ENCODE measurements around the gene SYCP3. TPM values are rescaled to one million over a fixed set of nuclear protein-coding genes. Genes with fewer than 3 reads are reported as not detected.
"Not testable (repeated sequence)": the region's sequence is repeated elsewhere in the genome, so short reads cannot be mapped to it uniquely, and the experiment has no call there.

Gene SYCP3
- total and polyA plus RNA-seq, 3 experiments from 2014 or later: 0.14 to 0.27 (median 0.22) TPM

GRCh38 chr12:101686176-101686575 lies 53.1 kb downstream of the SYCP3 start:
- H3K4me1 ChIP-seq (ENCODE audit: insufficient read depth, low read length): no peaks in the 10 kb centered on the region
- no peaks in the 10 kb centered on the region for H3K36me3 ChIP-seq (ENCODE audit: insufficient read depth, low read length)
- H3K9me3 ChIP-seq (ENCODE audit: low read length): no peaks in the 10 kb centered on the region
- no peak overlapping the region for H3K4me3 ChIP-seq (ENCODE audit: low read length)
- CTCF ChIA-PET: interaction anchor here (1.2 kb wide), 1 partner anchor 154 kb away, joined by 3 read pairs; no protein-coding TSS in a partner anchor
- H3K27ac ChIP-seq (ENCODE audit: low read depth, low read length): no peak overlapping the region
- H3K27me3 ChIP-seq (ENCODE audit: insufficient read depth, low read length, poor library complexity, severe bottlenecking): no peaks in the 10 kb centered on the region
- no peak for DNase-seq
- POLR2A ChIA-PET: no interaction called here
- Mint-ChIP-seq H3K36me3 (no peaks in the 10 kb centered on the region), H3K27me3 (peaks cover 10 to 12% of the 10 kb centered on the region in 2 donors), H3K27ac (no peak overlapping the region), H3K4me1 (no peaks in the 10 kb centered on the region), H3K9me3 (no peaks in the 10 kb centered on the region), H3K4me3 (no peak overlapping the region)

GRCh38 chr12:101685092-101685491 lies 54.2 kb downstream of the SYCP3 start:
- Mint-ChIP-seq H3K9me3 (no peaks in the 10 kb centered on the region), H3K4me3 (no peak overlapping the region), H3K4me1 (no peaks in the 10 kb centered on the region), H3K36me3 (no peaks in the 10 kb centered on the region), H3K27me3 (peaks cover 10 to 12% of the 10 kb centered on the region in 2 donors), H3K27ac (no peak overlapping the region)
- no peaks in the 10 kb centered on the region for H3K9me3 ChIP-seq (ENCODE audit: low read length)
- H3K36me3 ChIP-seq (ENCODE audit: insufficient read depth, low read length): no peaks in the 10 kb centered on the region
- ChIA-PET POLR2A (no interaction called here), CTCF (no interaction called here)
- H3K4me1 ChIP-seq (ENCODE audit: insufficient read depth, low read length): no peaks in the 10 kb centered on the region
- no peaks in the 10 kb centered on the region for H3K27me3 ChIP-seq (ENCODE audit: insufficient read depth, low read length, poor library complexity, severe bottlenecking)
- no peak for DNase-seq
- H3K4me3 ChIP-seq (ENCODE audit: low read length): no peak overlapping the region
- H3K27ac ChIP-seq (ENCODE audit: low read depth, low read length): no peak overlapping the region

DNA sequence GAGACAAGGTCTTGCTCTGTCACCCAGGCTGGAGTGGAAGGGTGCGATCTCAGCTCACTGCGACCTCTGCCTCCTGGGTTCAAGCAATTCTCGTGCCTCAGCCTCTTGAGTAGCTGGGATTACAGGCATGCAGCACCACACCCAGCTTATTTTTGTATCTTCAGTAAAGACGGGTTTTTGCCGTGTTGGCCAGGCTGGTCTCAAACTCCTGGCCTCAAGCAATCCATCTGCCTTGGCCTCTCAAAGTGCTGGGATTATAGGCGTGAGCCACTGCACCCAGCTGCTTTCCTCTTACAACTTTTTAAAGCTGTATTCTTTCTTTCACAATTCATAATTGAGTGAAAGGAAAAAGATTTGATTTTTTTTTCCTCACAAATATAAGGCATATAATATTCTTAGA lies 57.6 kb downstream of the SYCP3 start:
- not testable (repeated sequence) for DNase-seq, H3K27me3 Mint-ChIP-seq

GRCh38 chr12:101680647-101681046 lies 58.6 kb downstream of the SYCP3 start:
- H3K4me3 ChIP-seq (ENCODE audit: low read length): no peak overlapping the region
- Mint-ChIP-seq H3K36me3 (no peaks in the 10 kb centered on the region), H3K27me3 (peaks cover 3 to 10% of the 10 kb centered on the region in 2 donors), H3K4me1 (peaks cover 10 to 12% (median 11%) of the 10 kb centered on the region in 3 donors), H3K9me3 (no peaks in the 10 kb centered on the region), H3K27ac (no peak overlapping the region), H3K4me3 (no peak overlapping the region)
- H3K9me3 ChIP-seq (ENCODE audit: low read length): no peaks in the 10 kb centered on the region
- no peaks in the 10 kb centered on the region for H3K4me1 ChIP-seq (ENCODE audit: insufficient read depth, low read length)
- H3K27me3 ChIP-seq (ENCODE audit: insufficient read depth, low read length, poor library complexity, severe bottlenecking): no peaks in the 10 kb centered on the region
- DNase-seq: no peak
- ChIA-PET POLR2A (no interaction called here), CTCF (no interaction called here)
- no peak overlapping the region for H3K27ac ChIP-seq (ENCODE audit: low read depth, low read length)
- H3K36me3 ChIP-seq (ENCODE audit: insufficient read depth, low read length): no peaks in the 10 kb centered on the region

More for the DNA sequence above, 57.6 kb downstream of the SYCP3 start:
- H3K27ac Mint-ChIP-seq; H3K4me3 Mint-ChIP-seq; H3K9me3 ChIP-seq (ENCODE audit: low read length); H3K27me3 ChIP-seq (ENCODE audit: insufficient read depth, low read length, poor library complexity, severe bottlenecking); H3K27ac ChIP-seq (ENCODE audit: low read depth, low read length); H3K36me3 Mint-ChIP-seq; CTCF ChIA-PET; H3K36me3 ChIP-seq (ENCODE audit: insufficient read depth, low read length); POLR2A ChIA-PET; H3K4me3 ChIP-seq (ENCODE audit: low read length); H3K9me3 Mint-ChIP-seq; H3K4me1 ChIP-seq (ENCODE audit: insufficient read depth, low read length): not testable (repeated sequence)
- peaks cover 10 to 12% (median 11%) of the 10 kb centered on the region in 3 donors for H3K4me1 Mint-ChIP-seq

- no peak for DNase-seq
- Mint-ChIP-seq H3K4me3 (no peak overlapping the region), H3K36me3 (no peaks in the 10 kb centered on the region), H3K4me1 (peaks cover 10 to 12% (median 11%) of the 10 kb centered on the region in 3 donors), H3K27ac (no peak overlapping the region), H3K27me3 (peaks cover 3 to 8% of the 10 kb centered on the region in 2 donors), H3K9me3 (no peaks in the 10 kb centered on the region)
- CTCF ChIA-PET: no interaction called here
- H3K36me3 ChIP-seq (ENCODE audit: insufficient read depth, low read length): no peaks in the 10 kb centered on the region
- no peaks in the 10 kb centered on the region for H3K4me1 ChIP-seq (ENCODE audit: insufficient read depth, low read length)
- H3K27me3 ChIP-seq (ENCODE audit: insufficient read depth, low read length, poor library complexity, severe bottlenecking): no peaks in the 10 kb centered on the region
- H3K9me3 ChIP-seq (ENCODE audit: low read length): no peaks in the 10 kb centered on the region
- no peak overlapping the region for H3K4me3 ChIP-seq (ENCODE audit: low read length)
- POLR2A ChIA-PET: no interaction called here
- H3K27ac ChIP-seq (ENCODE audit: low read depth, low read length): no peak overlapping the region
Measured at GRCh38 chr12:101680240-101680639, 59.0 kb downstream of the SYCP3 start.

Other genes starting within 250 kb of the SYCP3 start
- gene MYBPC1, start 144.5 kb downstream of the SYCP3 start, total RNA-seq: not detected
- gene MYBPC1, start 144.5 kb downstream of the SYCP3 start, polyA plus RNA-seq: not detected
- gene CHPT1, start 41.8 kb downstream of the SYCP3 start, total RNA-seq: 10 to 100 TPM; 29.1 to 29.2 TPM
- 43.2 TPM for gene CHPT1, start 41.8 kb downstream of the SYCP3 start, polyA plus RNA-seq
- 10 to 100 TPM; 62.1 to 64.7 TPM for gene GNPTAB, start 91.5 kb upstream of the SYCP3 start, total RNA-seq
- gene GNPTAB, start 91.5 kb upstream of the SYCP3 start, polyA plus RNA-seq: 49.7 TPM
- 1 to 10 TPM; 8.9 to 9.7 TPM for gene DRAM1, start 138.1 kb upstream of the SYCP3 start, total RNA-seq
- 5.5 TPM for gene DRAM1, start 138.1 kb upstream of the SYCP3 start, polyA plus RNA-seq